HepG2 (cell line): ENCODE results near the gene NCLN. TPM values are rescaled to one million over a fixed set of nuclear protein-coding genes. Genes with fewer than 3 reads are reported as not detected.

Experiments
- ARHGAP35 ChIP-seq: sonication (generic); formaldehyde crosslinking; IDR thresholded peaks from 2 replicates; pipeline ENCODE4 v1.9.0; 2022; ENCODE audit warnings: mild to moderate bottlenecking, inconsistent platforms, moderate library complexity, missing genetic modification reagents, borderline replicate concordance
- ATF6 ChIP-seq: sonication (generic); formaldehyde crosslinking; conservative IDR thresholded peaks from 2 replicates; pipeline ENCODE4 v1.4.0; 2020; ENCODE audit warnings: missing genetic modification reagents
- EHMT2 ChIP-seq: fragments of 200-600 bp; sonication (generic); IDR thresholded peaks from 2 replicates; pipeline ENCODE4 v1.7.0; 2017; ENCODE audit warnings: antibody characterized with exemption, low read depth, low read length, borderline replicate concordance
- EZH2 ChIP-seq: conservative IDR thresholded peaks from 2 replicates; pipeline ENCODE4 v1.6.1; 2012; ENCODE audit warnings: mild to moderate bottlenecking, low read depth, low read length, moderate library complexity
- HOXA3 ChIP-seq: sonication (generic); formaldehyde crosslinking; IDR thresholded peaks from 2 replicates; pipeline ENCODE4 v1.5.0; 2020; ENCODE audit warnings: missing genetic modification reagents
- KLF11 ChIP-seq: IDR thresholded peaks from 2 replicates; pipeline ENCODE4 v1.6.1; 2016; ENCODE audit warnings: missing compliant biosample characterization
- NCOR1 ChIP-seq: fragments of 200-600 bp; sonication (generic); IDR thresholded peaks from 2 replicates; pipeline ENCODE4 v1.7.0; 2017; ENCODE audit warnings: antibody characterized with exemption, low read length, borderline replicate concordance
- NFYB ChIP-seq: sonication (generic); formaldehyde crosslinking; IDR thresholded peaks from 2 replicates; pipeline ENCODE4 v1.4.0; 2020; ENCODE audit warnings: missing genetic modification reagents
- NRL ChIP-seq: sonication (generic); formaldehyde crosslinking; IDR thresholded peaks from 2 replicates; pipeline ENCODE4 v1.5.0; 2020; ENCODE audit warnings: missing genetic modification reagents, mild to moderate bottlenecking, moderate library complexity, borderline replicate concordance
- PHF21A ChIP-seq: sonication (generic); formaldehyde crosslinking; IDR thresholded peaks from 2 replicates; pipeline ENCODE4 v1.5.0; 2020; ENCODE audit warnings: mild to moderate bottlenecking, missing genetic modification reagents
- SMARCC2 ChIP-seq: fragments of 450-650 bp; IDR thresholded peaks from 2 replicates; pipeline ENCODE4 v1.6.1; 2017; ENCODE audit warnings: antibody characterized with exemption, mild to moderate bottlenecking
- SP4 ChIP-seq: sonication (generic); formaldehyde crosslinking; IDR thresholded peaks from 2 replicates; pipeline ENCODE4 v1.8.1; 2023; ENCODE audit warnings: mild to moderate bottlenecking, missing genetic modification reagents
- ZBTB46 ChIP-seq: sonication (generic); formaldehyde crosslinking; IDR thresholded peaks from 2 replicates; pipeline ENCODE4 v1.4.0; 2020; ENCODE audit warnings: mild to moderate bottlenecking, missing genetic modification reagents, borderline replicate concordance
- ZNF282 ChIP-seq: fragments of 450-650 bp; IDR thresholded peaks from 2 replicates; pipeline ENCODE4 v1.6.1; 2018; ENCODE audit not compliant: partially characterized antibody
- ZNF543 ChIP-seq: sonication (generic); formaldehyde crosslinking; IDR thresholded peaks from 2 replicates; pipeline ENCODE4 v1.4.0; 2020; ENCODE audit warnings: mild to moderate bottlenecking, missing genetic modification reagents
- polyA plus RNA-seq, 8 experiments: library from polyadenylated mRNA; depleted of rRNA in 3 of 8; stranded (reverse) in 7 of 8; unstranded in 1 of 8; fragments of >200 nt; fragmentation: Illumina TruSeq in 4 of 8; extraction: Trizol in 4 of 8; gene quantifications; 2 replicates each; pipeline versions ENCODE4 v1.2.1 to v1.2.3, GENCODE V29; 2011 to 2016; ENCODE audit warnings: low read depth in 4 of 8, missing spikeins in 1 of 8, mixed read lengths in 1 of 8; ENCODE audit not compliant: insufficient read depth in 1 of 8
- total RNA-seq, 5 experiments: library from RNA; depleted of rRNA; stranded (reverse); fragments of >200 nt; fragmentation: Illumina TruSeq; extraction: Trizol; gene quantifications; 2 replicates each; pipeline ENCODE4 v1.2.3, GENCODE V29; 2016; ENCODE audit warnings: low read depth in 1 of 5
- TF ChIP-seq, protein P1 (sequence below): sonication (generic); formaldehyde crosslinking; IDR thresholded peaks from 2 replicates; pipeline ENCODE4 v1.9.0; 2021; ENCODE audit warnings: missing genetic modification reagents, borderline replicate concordance
- TF ChIP-seq, protein P2 (sequence below): sonication (generic); formaldehyde crosslinking; IDR thresholded peaks from 2 replicates; pipeline ENCODE4 v1.9.0; 2021; ENCODE audit warnings: missing genetic modification reagents, borderline replicate concordance
- TF ChIP-seq, protein P3 (sequence below): sonication (generic); formaldehyde crosslinking; conservative IDR thresholded peaks from 2 replicates; pipeline ENCODE4 v1.8.0; 2022; ENCODE audit warnings: mild to moderate bottlenecking, moderate library complexity, missing genetic modification reagents
- TF ChIP-seq, protein P4 (sequence below): sonication (generic); formaldehyde crosslinking; IDR thresholded peaks from 2 replicates; pipeline ENCODE4 v1.8.1; 2023; ENCODE audit warnings: missing genetic modification reagents, mild to moderate bottlenecking, borderline replicate concordance

The NCLN gene
- total and polyA plus RNA-seq, 2 of the 13 experiments (the other 11 are each of a cell fraction or from before 2014, with no cell fraction given), result 42.6 to 56.0 TPM

DNA sequence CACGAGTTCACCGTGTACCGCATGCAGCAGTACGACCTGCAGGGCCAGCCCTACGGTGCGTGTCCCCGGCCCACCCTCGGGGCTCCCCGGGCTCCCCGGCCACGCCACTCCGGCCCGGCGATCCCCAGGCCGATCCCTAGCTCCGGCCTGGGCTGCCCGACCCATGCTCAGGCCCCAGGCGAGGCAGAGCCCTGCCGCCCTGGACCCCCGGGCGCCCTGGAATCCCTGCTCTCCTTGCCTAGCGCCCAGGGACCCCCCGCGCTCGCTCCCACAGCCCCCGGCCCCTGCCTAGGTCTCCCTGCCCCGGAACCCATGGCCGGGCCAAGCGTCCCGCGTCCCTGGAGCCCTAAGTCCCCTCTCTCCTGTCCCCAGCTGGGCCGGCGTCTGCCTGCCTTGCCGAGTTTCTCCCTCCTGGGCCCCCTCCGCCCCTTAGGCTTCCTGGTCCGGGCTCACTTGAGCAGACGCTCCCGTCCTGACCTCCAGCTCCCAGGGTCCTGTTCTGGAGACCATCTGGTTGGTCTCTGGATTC, 494 bp downstream of the NCLN start (continued):
- TF ChIP-seq NCOR1 (no peak), EHMT2 (no peak), KLF11 (CRISPR knock-in tag) (no peak), ZNF282 (no peak), PHF21A (CRISPR knock-in tag) (no peak), HOXA3 (no peak), ZNF543 (0 out of 2 replicates have a peak, but pooled peaks have one; percentile 36), NFYB (no peak), ZBTB46 (CRISPR knock-in tag) (0 out of 2 replicates have a peak, but pooled peaks have one; percentile 47), ATF6 (CRISPR knock-in tag) (no peak), ARHGAP35 (CRISPR knock-in tag) (no peak), SMARCC2 (no peak), EZH2 (no peak), SP4 (CRISPR knock-in tag) (peak; percentile 5; the same call in 1 of the 2 replicates), NRL (CRISPR knock-in tag) (no peak; the same call in none of the 2 replicates)
- TF ChIP-seq, protein P1, sequence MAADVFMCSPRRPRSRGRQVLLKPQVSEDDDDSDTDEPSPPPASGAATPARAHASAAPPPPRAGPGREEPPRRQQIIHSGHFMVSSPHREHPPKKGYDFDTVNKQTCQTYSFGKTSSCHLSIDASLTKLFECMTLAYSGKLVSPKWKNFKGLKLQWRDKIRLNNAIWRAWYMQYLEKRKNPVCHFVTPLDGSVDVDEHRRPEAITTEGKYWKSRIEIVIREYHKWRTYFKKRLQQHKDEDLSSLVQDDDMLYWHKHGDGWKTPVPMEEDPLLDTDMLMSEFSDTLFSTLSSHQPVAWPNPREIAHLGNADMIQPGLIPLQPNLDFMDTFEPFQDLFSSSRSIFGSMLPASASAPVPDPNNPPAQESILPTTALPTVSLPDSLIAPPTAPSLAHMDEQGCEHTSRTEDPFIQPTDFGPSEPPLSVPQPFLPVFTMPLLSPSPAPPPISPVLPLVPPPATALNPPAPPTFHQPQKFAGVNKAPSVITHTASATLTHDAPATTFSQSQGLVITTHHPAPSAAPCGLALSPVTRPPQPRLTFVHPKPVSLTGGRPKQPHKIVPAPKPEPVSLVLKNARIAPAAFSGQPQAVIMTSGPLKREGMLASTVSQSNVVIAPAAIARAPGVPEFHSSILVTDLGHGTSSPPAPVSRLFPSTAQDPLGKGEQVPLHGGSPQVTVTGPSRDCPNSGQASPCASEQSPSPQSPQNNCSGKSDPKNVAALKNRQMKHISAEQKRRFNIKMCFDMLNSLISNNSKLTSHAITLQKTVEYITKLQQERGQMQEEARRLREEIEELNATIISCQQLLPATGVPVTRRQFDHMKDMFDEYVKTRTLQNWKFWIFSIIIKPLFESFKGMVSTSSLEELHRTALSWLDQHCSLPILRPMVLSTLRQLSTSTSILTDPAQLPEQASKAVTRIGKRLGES (CRISPR knock-in tag), result no peak
- TF ChIP-seq, protein P2, sequence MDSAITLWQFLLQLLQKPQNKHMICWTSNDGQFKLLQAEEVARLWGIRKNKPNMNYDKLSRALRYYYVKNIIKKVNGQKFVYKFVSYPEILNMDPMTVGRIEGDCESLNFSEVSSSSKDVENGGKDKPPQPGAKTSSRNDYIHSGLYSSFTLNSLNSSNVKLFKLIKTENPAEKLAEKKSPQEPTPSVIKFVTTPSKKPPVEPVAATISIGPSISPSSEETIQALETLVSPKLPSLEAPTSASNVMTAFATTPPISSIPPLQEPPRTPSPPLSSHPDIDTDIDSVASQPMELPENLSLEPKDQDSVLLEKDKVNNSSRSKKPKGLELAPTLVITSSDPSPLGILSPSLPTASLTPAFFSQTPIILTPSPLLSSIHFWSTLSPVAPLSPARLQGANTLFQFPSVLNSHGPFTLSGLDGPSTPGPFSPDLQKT (CRISPR knock-in tag), result no peak
- TF ChIP-seq, protein P3, sequence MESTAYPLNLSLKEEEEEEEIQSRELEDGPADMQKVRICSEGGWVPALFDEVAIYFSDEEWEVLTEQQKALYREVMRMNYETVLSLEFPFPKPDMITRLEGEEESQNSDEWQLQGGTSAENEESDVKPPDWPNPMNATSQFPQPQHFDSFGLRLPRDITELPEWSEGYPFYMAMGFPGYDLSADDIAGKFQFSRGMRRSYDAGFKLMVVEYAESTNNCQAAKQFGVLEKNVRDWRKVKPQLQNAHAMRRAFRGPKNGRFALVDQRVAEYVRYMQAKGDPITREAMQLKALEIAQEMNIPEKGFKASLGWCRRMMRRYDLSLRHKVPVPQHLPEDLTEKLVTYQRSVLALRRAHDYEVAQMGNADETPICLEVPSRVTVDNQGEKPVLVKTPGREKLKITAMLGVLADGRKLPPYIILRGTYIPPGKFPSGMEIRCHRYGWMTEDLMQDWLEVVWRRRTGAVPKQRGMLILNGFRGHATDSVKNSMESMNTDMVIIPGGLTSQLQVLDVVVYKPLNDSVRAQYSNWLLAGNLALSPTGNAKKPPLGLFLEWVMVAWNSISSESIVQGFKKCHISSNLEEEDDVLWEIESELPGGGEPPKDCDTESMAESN, result no peak
- TF ChIP-seq, protein P4, sequence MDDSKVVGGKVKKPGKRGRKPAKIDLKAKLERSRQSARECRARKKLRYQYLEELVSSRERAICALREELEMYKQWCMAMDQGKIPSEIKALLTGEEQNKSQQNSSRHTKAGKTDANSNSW (CRISPR knock-in tag), result peak; percentile 4; the same call in 1 of the 2 replicates
